SK-N-SH (cell line): ENCODE measurements around the gene CD244. TPM values are rescaled to one million over a fixed set of nuclear protein-coding genes. Genes with fewer than 3 reads are reported as not detected.

Experiments used
- CTCF ChIA-PET: fragments of 300-600, 350-600 bp; formaldehyde crosslinking; extraction: SDS; loops from one replicate; lab custom pipeline; 2021; lab: Yijun Ruan, JAX
- POLR2A ChIA-PET: fragments of 350-600 bp; sonication (Branson Sonifier 250); formaldehyde crosslinking; extraction: SDS; loops from one replicate; lab custom pipeline; 2020; ENCODE audit warnings: antibody characterized with exemption, inconsistent platforms; lab: Yijun Ruan, JAX
- DNase-seq: peaks from one replicate; pipeline ENCODE4 v3.0.0; 2012
- H2AFZ ChIP-seq: fragments of 200-600 bp; sonication (generic); 2 replicates; pipeline ENCODE4 v1.8.1; 2016; ENCODE audit warnings: antibody characterized with exemption, mild to moderate bottlenecking, low read depth
- H3F3A ChIP-seq: fragments of 200-600 bp; sonication (generic); replicated peaks from 2 replicates; pipeline ENCODE3; 2016; ENCODE audit warnings: antibody characterized with exemption, mild to moderate bottlenecking; ENCODE audit not compliant: insufficient read depth
- H3K27ac ChIP-seq, 2 experiments: fragments of 200-500 bp in 1 of 2; fragments of 200-600 bp in 1 of 2; sonication (Bioruptor generic) in 1 of 2; sonication (generic), shearing (Covaris generic) in 1 of 2; 2 replicates each; pipeline versions ENCODE4 v1.5.1 to v1.6.1; 2014 to 2016; ENCODE audit warnings: low read depth in 2 of 2, inconsistent platforms in 1 of 2, low read length in 1 of 2, mild to moderate bottlenecking in 1 of 2, mixed read lengths in 1 of 2
- H3K27me3 ChIP-seq: fragments of 200-600 bp; sonication (generic), shearing (Covaris generic); 2 replicates; pipeline ENCODE4 v1.6.1; 2016; ENCODE audit warnings: mixed run types; ENCODE audit not compliant: insufficient read depth
- H3K36me3 ChIP-seq, 2 experiments: fragments of 200-500 bp in 1 of 2; fragments of 200-600 bp in 1 of 2; sonication (Bioruptor generic) in 1 of 2; sonication (generic) in 1 of 2; replicated peaks in 1 of 2; 2 replicates each; pipeline versions ENCODE3 to v1.5.1; 2014 to 2016; ENCODE audit warnings: low read length in 1 of 2, mild to moderate bottlenecking in 1 of 2; ENCODE audit not compliant: insufficient read depth in 2 of 2, control insufficient read depth in 1 of 2
- H3K4me1 ChIP-seq, 2 experiments: fragments of 200-500 bp in 1 of 2; fragments of 200-600 bp in 1 of 2; sonication (Bioruptor generic) in 1 of 2; sonication (generic), shearing (Covaris generic) in 1 of 2; 2 replicates each; pipeline versions ENCODE4 v1.5.1 to v1.6.1; 2014 to 2016; ENCODE audit warnings: low read depth in 1 of 2, low read length in 1 of 2, mixed run types in 1 of 2; ENCODE audit not compliant: insufficient read depth in 2 of 2, control insufficient read depth in 1 of 2
- H3K4me2 ChIP-seq: fragments of 200-600 bp; sonication (generic), shearing (Covaris generic); 2 replicates; pipeline ENCODE4 v1.6.1; 2017; ENCODE audit warnings: mixed run types
- H3K4me3 ChIP-seq, 2 experiments: fragments of 200-500 bp in 1 of 2; fragments of 200-600 bp in 1 of 2; sonication (Bioruptor generic) in 1 of 2; sonication (generic), shearing (Covaris generic) in 1 of 2; 2 replicates each; pipeline versions ENCODE4 v1.5.1 to v1.8.1; 2014 to 2016; ENCODE audit warnings: low read depth in 2 of 2, inconsistent platforms in 1 of 2, low read length in 1 of 2, mild to moderate bottlenecking in 1 of 2, mixed read lengths in 1 of 2, moderate library complexity in 1 of 2
- H3K79me2 ChIP-seq: fragments of 200-600 bp; sonication (generic); 2 replicates; pipeline ENCODE4 v1.8.1; 2017; ENCODE audit warnings: mild to moderate bottlenecking; ENCODE audit not compliant: insufficient read depth
- H3K9ac ChIP-seq: fragments of 200-600 bp; sonication (generic); 2 replicates; pipeline ENCODE4 v1.6.1; 2017; ENCODE audit warnings: mixed run types
- H3K9me2 ChIP-seq: fragments of 200-600 bp; sonication (generic); 2 replicates; pipeline ENCODE4 v1.6.1; 2017; ENCODE audit warnings: mixed run types
- H3K9me3 ChIP-seq: fragments of 200-600 bp; sonication (generic); 2 replicates; pipeline ENCODE4 v1.6.1; 2017; ENCODE audit warnings: mixed run types, mild to moderate bottlenecking, moderate library complexity
- H4K20me1 ChIP-seq: fragments of 200-600 bp; sonication (generic); 2 replicates; pipeline ENCODE4 v1.6.1; 2017; ENCODE audit warnings: mild to moderate bottlenecking, mixed run types; ENCODE audit not compliant: insufficient read depth
- CHD2 ChIP-seq: fragments of 150-350 bp; IDR thresholded peaks from 2 replicates; pipeline ENCODE4 v1.6.1; 2018; ENCODE audit warnings: low read length; ENCODE audit not compliant: partially characterized antibody
- CTCF ChIP-seq: fragments of 200-600 bp; sonication (generic); IDR thresholded peaks from 2 replicates; pipeline ENCODE4 v1.6.1; 2017; ENCODE audit warnings: antibody characterized with exemption, mild to moderate bottlenecking, moderate library complexity
- EP300 ChIP-seq, 2 experiments: IDR thresholded peaks; 2 replicates each; pipeline versions ENCODE4 v1.4.0 to v1.6.1; 2012; ENCODE audit warnings: borderline replicate concordance in 1 of 2, low read depth in 1 of 2, low read length in 1 of 2
- FOXM1 ChIP-seq: IDR thresholded peaks from 2 replicates; pipeline ENCODE4 v1.4.0; 2012; ENCODE audit warnings: low read depth, mild to moderate bottlenecking
- GATA2 ChIP-seq: sonication (generic); formaldehyde crosslinking; IDR thresholded peaks from 2 replicates; pipeline ENCODE4 v1.5.0; 2020; ENCODE audit warnings: mild to moderate bottlenecking, missing genetic modification reagents
- JUND ChIP-seq: IDR thresholded peaks from 2 replicates; pipeline ENCODE4 v1.4.0; 2012
- MXI1 ChIP-seq: IDR thresholded peaks from 2 replicates; pipeline ENCODE4 v1.6.1; 2012; ENCODE audit warnings: mild to moderate bottlenecking, low read depth, low read length, improper control_type of control experiment
- PBX3 ChIP-seq: IDR thresholded peaks from 2 replicates; pipeline ENCODE4; 2012
- POLR2AphosphoS5 ChIP-seq: IDR thresholded peaks from 2 replicates; pipeline ENCODE4 v1.6.1; 2012; ENCODE audit warnings: low read depth, low read length
- RCOR1 ChIP-seq: fragments of 150-350 bp; IDR thresholded peaks from 2 replicates; pipeline ENCODE4 v1.6.1; 2017; ENCODE audit warnings: antibody characterized with exemption, low read length
- REST ChIP-seq: IDR thresholded peaks from 2 replicates; pipeline ENCODE4 v1.6.1; 2012; ENCODE audit warnings: mild to moderate bottlenecking, low read depth, low read length, moderate library complexity
- WGBS: methylation state at CpG from one replicate; pipeline ENCODE4 v1.1.6; 2017; ENCODE audit warnings: low lambda C conversion rate; 5-methylcytosine and 5-hydroxymethylcytosine counted together
- polyA plus RNA-seq, 3 experiments: library from polyadenylated mRNA; depleted of rRNA; stranded (reverse); fragments of >200 nt; gene quantifications; 2 replicates each; pipeline ENCODE4 v1.2.3, GENCODE V29; 2012

Gene CD244
- polyA plus RNA-seq, 1 of the 3 experiments (the other 2 are of a cell fraction): not detected

GRCh38 chr1:160853754-160854153, 8.9 kb downstream of the CD244 start:
- no peaks in the 10 kb centered on the region for H4K20me1 ChIP-seq
- H3K79me2 ChIP-seq: no peaks in the 10 kb centered on the region
- H3K9ac ChIP-seq: no peak overlapping the region
- ChIA-PET POLR2A (no interaction called here), CTCF (interaction anchor here (0.9 kb wide), 1 partner anchor 9 kb away, joined by 4 read pairs; no protein-coding TSS in a partner anchor)
- H3K9me2 ChIP-seq: no peaks in the 10 kb centered on the region
- H3K9me3 ChIP-seq: no peaks in the 10 kb centered on the region
- H3F3A ChIP-seq: no peaks in the 10 kb centered on the region
- no peak overlapping the region for H3K4me3 ChIP-seq
- no peak for DNase-seq
- H3K27me3 ChIP-seq: peaks cover 7% of the 10 kb centered on the region; the same call in 1 of the 2 replicates
- H3K4me2 ChIP-seq: no peak overlapping the region
- no peaks in the 10 kb centered on the region for H3K4me1 ChIP-seq
- H3K27ac ChIP-seq: no peak overlapping the region
- no peak overlapping the region for H2AFZ ChIP-seq
- H3K36me3 ChIP-seq: no peaks in the 10 kb centered on the region
- 14% methylated on average over 2 of the region's 2 CpGs for WGBS
- TF ChIP-seq RCOR1 (no peak), CHD2 (no peak), CTCF (no peak), GATA2 (CRISPR knock-in tag) (no peak), POLR2AphosphoS5 (no peak), EP300 (IDR thresholded peaks at IDR 0.05; ENCODE audit: borderline replicate concordance in 1 of 2, low read depth in 1 of 2, low read length in 1 of 2) (no peak), FOXM1 (no peak), JUND (no peak), PBX3 (no peak), MXI1 (no peak)

- Histone ChIP-seq H3F3A (no peaks in the 10 kb centered on the region), H3K36me3 (no peaks in the 10 kb centered on the region)
- CTCF ChIA-PET: interaction anchor here (0.9 kb wide), 1 partner anchor 8 kb away, joined by 4 read pairs; no protein-coding TSS in a partner anchor
- no peak for TF ChIP-seq REST
- TF ChIP-seq, all 33 proteins: peak for 0
- Histone ChIP-seq H3K9me3 (no peaks in the 10 kb centered on the region), H3K9ac (no peak overlapping the region), H3K79me2 (no peaks in the 10 kb centered on the region), H3K4me3 (no peak overlapping the region), H3K27ac (no peak overlapping the region), H3K4me2 (no peak overlapping the region), H4K20me1 (no peaks in the 10 kb centered on the region), H2AFZ (no peak overlapping the region), H3K27me3 (peaks cover 7% of the 10 kb centered on the region; the same call in 1 of the 2 replicates), H3K4me1 (no peaks in the 10 kb centered on the region), H3K9me2 (no peaks in the 10 kb centered on the region)
- POLR2A ChIA-PET: no interaction called here
- DNase-seq: no peak
- whole genome bisulfite sequencing: 30% methylated on average over 3 of the region's 3 CpGs
Observed at GRCh38 chr1:160853014-160853413, 9.7 kb downstream of the CD244 start.
